Measurements from ENCODE around the gene TEC. TPM values are rescaled to one million over a fixed set of nuclear protein-coding genes. Genes with fewer than 3 reads are reported as not detected.
"Not testable (repeated sequence)": the region's sequence is repeated elsewhere in the genome, so short reads cannot be mapped to it uniquely, and the experiment has no call there.

Gene TEC
- total RNA-seq (2014; rRNA removed), result 6.8 and 7.3 TPM in 2 replicates
- polyA plus RNA-seq (2012), result 1.7 TPM

GRCh38 chr4:48268956-48269860 lies at the start of gene TEC:
TSS of gene TEC (minus strand) at chr4:48269838. CDS start at chr4:48228614, 41,224 bp downstream.
- peak; percentile 64 for DNase-seq (ENCODE audit: low read depth)

GRCh38 chr4:48315728-48316630 lies 46.3 kb upstream of the TEC start:
- DNase-seq (ENCODE audit: low read depth), result peak; percentile 62

GRCh38 chr4:48314746-48315145 lies 45.1 kb upstream of the TEC start:
- DNase-seq (ENCODE audit: low read depth), result not testable (repeated sequence)

- no peak for DNase-seq (ENCODE audit: low read depth)
Observed at GRCh38 chr4:48311896-48312295, 42.3 kb upstream of the TEC start.

GRCh38 chr4:48308901-48309300 lies 39.3 kb upstream of the TEC start:
- no peak for DNase-seq (ENCODE audit: low read depth)

- no peak for DNase-seq (ENCODE audit: low read depth)
Observed at GRCh38 chr4:48307528-48307927, 37.9 kb upstream of the TEC start.

- no peak for DNase-seq (ENCODE audit: low read depth)
Observed at GRCh38 chr4:48305508-48305907, 35.9 kb upstream of the TEC start.

- peak; percentile 30 for DNase-seq (ENCODE audit: low read depth)
Observed at GRCh38 chr4:48300004-48300403, 30.4 kb upstream of the TEC start.

- no peak for DNase-seq (ENCODE audit: low read depth)
Observed at GRCh38 chr4:48299560-48299959, 29.9 kb upstream of the TEC start.

GRCh38 chr4:48297256-48297846 lies 27.7 kb upstream of the TEC start:
- DNase-seq (ENCODE audit: low read depth), result peak; percentile 13

- DNase-seq (ENCODE audit: low read depth), result no peak
Observed at GRCh38 chr4:48296365-48296764, 26.7 kb upstream of the TEC start.

GRCh38 chr4:48295116-48295515 lies 25.5 kb upstream of the TEC start:
- peak; percentile 27 for DNase-seq (ENCODE audit: low read depth)

GRCh38 chr4:48292218-48292790 lies 22.7 kb upstream of the TEC start:
- not testable (repeated sequence) for DNase-seq (ENCODE audit: low read depth)

- DNase-seq (ENCODE audit: low read depth), result peak; percentile 35
Observed at GRCh38 chr4:48290146-48290772, 20.6 kb upstream of the TEC start.

- not testable (repeated sequence) for DNase-seq (ENCODE audit: low read depth)
Observed at GRCh38 chr4:48286060-48286459, 16.4 kb upstream of the TEC start.

GRCh38 chr4:48285640-48286039 lies 16.0 kb upstream of the TEC start:
- DNase-seq (ENCODE audit: low read depth), result not testable (repeated sequence)

- no peak for DNase-seq (ENCODE audit: low read depth)
Observed at GRCh38 chr4:48275686-48276085, 6.0 kb upstream of the TEC start.

- peak; percentile 61 for DNase-seq (ENCODE audit: low read depth)
Observed at GRCh38 chr4:48275247-48275646, 5.6 kb upstream of the TEC start.

GRCh38 chr4:48271626-48272025 lies 2.0 kb upstream of the TEC start:
- no peak for DNase-seq (ENCODE audit: low read depth)

- DNase-seq (ENCODE audit: low read depth), result no peak
Observed at GRCh38 chr4:48270951-48271473, 1.4 kb upstream of the TEC start.

GRCh38 chr4:48270523-48270897 lies 872 bp upstream of the TEC start:
- DNase-seq (ENCODE audit: low read depth), result no peak
